Measurements from ENCODE around the gene ZNF324B.
A peak's percentile ranks its signal among the peaks of the same experiment; 100 is the strongest.
"Not testable (repeated sequence)": the region's sequence is repeated elsewhere in the genome, so short reads cannot be mapped to it uniquely, and the experiment has no call there.

ZNF324B gene

GRCh38 chr19:58480481-58480830, 29.0 kb downstream of the ZNF324B start:
- no peak for DNase-seq (ENCODE audit: low read depth in 2 of 2)

DNA sequence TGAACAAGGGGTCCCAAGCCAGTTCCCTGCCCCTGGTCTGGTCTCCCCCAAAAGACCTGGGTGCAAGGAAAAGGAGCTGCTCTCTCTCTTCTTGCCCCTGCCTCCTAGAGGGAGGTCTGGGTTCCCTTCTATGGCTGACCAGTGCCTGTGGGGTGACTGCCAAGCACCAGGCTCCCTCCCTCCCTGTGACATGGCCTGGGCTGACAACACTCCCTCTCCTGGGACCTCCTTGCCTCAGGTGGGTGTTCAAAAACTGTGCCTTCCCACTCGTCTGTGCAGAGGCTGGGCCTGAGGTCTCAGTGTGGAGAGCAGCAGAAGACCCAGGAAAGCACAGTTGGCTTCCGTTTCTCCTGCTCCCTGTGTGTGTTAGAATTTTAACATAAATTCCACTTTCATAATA, 29.4 kb downstream of the ZNF324B start:
- DNase-seq (ENCODE audit: low read depth in 2 of 2) = no peak

DNA sequence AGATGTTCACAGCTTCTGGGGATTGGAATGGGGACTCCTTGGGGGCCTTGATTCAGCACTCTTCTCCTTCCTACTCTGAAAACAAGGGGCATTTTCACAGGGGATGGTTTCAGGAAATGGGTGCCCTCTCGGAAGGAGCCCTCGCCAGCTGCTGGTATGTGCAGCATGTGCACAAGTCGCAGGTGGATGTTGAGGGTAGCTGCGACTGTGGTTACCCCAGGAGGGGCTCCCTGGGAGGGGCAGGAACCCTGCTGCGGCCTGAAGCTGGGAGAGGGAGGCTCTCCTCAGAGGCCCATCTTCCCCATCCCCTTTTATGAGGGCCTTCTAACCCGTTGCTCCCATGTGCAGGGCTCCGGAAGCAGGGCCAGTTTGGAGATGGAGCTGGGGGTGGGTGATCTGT, 30.9 kb downstream of the ZNF324B start:
- DNase-seq (ENCODE audit: low read depth in 2 of 2) = no peak

DNA sequence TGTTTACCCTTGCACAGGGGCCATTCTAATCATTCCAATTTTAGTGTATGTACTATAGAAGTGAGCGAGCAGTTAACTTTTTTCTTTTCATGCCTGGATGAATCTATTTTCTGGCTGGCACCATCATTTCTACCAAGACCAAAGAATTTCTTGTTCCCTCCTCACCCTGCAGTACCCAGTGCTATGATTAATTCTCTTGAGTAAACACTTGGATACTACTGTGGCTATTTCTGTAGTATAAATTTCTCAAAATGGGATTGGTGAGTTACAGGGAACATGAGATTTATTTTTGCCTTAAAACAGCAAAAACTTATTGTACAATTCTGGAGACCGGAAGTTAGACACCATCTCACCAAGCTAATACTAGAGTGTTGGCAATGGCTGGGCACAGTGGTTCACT, 32.4 kb downstream of the ZNF324B start:
- DNase-seq (ENCODE audit: low read depth in 2 of 2) = no peak

GRCh38 chr19:58484349-58484748, 32.9 kb downstream of the ZNF324B start:
- not testable (repeated sequence) for DNase-seq (ENCODE audit: low read depth in 2 of 2)

- DNase-seq (ENCODE audit: low read depth in 2 of 2) = no peak
These were observed 40.0 kb downstream of the ZNF324B start for GRCh38 chr19:58491393-58491792.

DNA sequence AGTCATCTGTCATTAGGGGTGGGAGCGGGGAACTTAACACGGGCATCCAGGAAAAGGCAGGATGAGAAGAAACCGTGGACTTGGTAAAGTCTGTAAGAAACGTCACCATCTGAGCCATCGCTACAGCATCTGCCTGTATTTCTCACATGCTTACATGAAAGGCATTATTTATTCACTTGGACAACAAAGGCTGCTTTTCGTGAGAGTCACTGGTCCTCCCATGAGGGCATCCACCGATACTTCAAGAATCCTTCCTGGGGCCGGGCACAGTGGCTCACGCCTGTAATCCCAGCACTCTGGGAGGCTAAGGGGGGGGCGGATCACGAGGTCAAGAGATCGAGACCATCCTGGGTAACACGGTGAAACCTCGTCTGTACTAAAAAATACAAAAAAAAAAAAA, 40.8 kb downstream of the ZNF324B start:
- no peak for DNase-seq (ENCODE audit: low read depth in 2 of 2)

DNA sequence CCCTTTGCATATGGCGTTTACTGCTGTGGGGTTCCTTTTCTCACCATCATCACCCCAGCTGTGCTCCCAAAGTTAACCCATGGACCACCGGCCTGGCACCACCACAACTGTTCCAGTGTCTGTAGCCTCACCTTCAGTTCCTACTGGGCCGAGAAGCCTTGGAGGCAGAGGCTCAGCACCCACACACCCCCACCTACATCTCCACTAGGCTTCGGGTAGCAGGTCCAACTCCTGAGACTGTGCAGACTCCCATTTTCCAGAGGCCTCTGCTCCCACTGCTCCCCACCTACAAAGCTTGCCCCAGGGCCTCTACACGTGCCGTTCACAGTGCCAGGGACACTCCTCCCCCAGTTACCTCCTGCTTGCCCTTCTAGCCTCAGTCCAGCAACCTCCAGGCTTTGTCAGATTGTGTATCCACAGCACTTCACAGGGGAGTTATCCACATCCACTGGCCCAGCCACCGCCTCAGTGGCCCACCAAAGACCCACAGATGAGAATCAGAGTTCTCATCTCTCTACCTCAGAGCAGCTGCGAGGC, 46.3 kb downstream of the ZNF324B start:
- DNase-seq (ENCODE audit: low read depth in 2 of 2) = no peak

GRCh38 chr19:58498316-58499020, 47.0 kb downstream of the ZNF324B start:
- DNase-seq (ENCODE audit: low read depth in 2 of 2) = no peak

DNA sequence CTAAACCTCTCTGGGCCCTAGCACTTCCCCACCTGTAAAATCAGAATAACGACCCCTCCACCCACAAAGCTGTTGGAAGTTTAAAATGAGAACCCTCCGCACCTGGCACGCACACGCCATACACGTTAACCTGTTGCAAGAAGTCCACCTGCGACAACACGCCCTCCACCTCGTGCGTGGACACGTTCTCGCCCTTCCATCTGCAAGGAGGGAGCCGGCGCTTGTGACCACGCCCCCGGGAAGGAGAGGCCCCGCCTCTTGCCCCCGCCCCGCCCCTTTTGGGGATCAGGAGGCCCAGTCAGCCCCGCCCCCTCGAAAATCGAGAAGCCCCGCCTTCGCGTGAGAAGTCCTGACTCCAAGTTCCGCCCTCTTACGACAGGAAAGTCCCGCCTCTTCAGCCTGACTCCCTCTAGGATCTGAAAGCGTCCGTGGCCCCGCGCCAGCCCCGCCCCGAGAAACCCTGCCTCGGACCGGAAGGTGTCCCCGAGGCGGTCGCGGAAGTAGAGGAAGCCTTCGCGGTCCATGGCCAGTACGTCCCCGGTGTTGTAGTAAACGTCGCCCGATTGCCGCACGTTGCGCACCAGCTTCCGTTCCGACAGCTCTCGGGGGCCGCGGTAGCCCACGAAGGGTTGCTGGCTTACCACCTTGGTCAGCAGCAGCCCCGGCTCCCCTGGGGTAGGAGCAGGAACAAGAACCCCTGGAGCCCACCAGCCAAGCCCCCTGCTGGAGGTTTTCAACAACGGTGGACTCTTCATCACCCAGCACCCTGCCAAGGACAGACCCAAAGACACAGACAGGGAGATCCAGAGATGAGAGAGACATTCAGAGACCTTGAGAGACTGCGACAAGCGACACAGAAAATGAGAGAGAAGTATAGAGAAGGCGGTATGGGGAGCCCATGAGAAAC, 47.9 kb downstream of the ZNF324B start:
- peak; percentile 89 to 98 for DNase-seq (ENCODE audit: low read depth in 2 of 2)

DNA sequence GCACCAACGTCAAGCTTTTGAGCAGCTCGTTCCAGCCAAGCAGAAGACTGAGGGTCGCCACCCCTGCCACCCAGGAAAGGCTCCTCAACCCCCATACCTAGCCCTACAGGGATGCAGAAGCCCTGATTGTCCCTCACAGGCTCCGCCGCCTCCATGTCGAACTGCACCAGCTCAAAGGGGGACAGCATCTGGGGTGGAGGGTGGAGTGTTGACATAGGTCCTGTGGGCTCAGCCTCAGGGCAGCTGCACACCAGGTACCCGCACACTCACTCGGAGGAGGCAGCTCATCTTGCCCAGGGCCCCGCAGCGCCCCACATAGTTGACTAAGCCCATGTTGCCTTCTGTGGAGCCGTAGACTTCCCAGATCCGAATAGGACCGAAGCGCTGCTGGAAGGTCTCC, 48.8 kb downstream of the ZNF324B start:
- no peak for DNase-seq (ENCODE audit: low read depth in 2 of 2)
